Adrenal gland (tissue), 12 donors: ENCODE data around the gene ZC2HC1C. TPM values are rescaled to one million over a fixed set of nuclear protein-coding genes. Genes with fewer than 3 reads are reported as not detected.

Source experiments
- DNase-seq, 7 donors: peaks; one replicate each; pipeline ENCODE4 v3.0.0-alpha.2; 2019 to 2020
- H3K27ac ChIP-seq, 5 donors: fragments of 200-600 bp; sonication (generic) in 4 of 5; 1 replicate in 3 of 5; 2 replicates in 2 of 5; pipeline versions ENCODE4 v1.5.1 to v1.8.0; 2016 to 2020; ENCODE audit warnings: mild to moderate bottlenecking in 1 of 5
- H3K27me3 ChIP-seq: fragments of 200-600 bp; 2 replicates; pipeline ENCODE4 v1.8.0; 2021
- H3K36me3 ChIP-seq, 2 donors: fragments of 200-600 bp; replicated peaks in 1 of 2; 1 replicate in 1 of 2; 2 replicates in 1 of 2; pipeline versions ENCODE4 v1.5.1 to v1.8.0; 2018 to 2022
- H3K4me1 ChIP-seq, 2 donors: fragments of 200-600 bp; replicated peaks in 1 of 2; 1 replicate in 1 of 2; 2 replicates in 1 of 2; pipeline versions ENCODE4 v1.5.1 to v1.8.0; 2018 to 2021
- H3K4me3 ChIP-seq, 4 donors: fragments of 200-600 bp; sonication (generic) in 3 of 4; one replicate each; pipeline ENCODE4 v1.5.1; 2016 to 2018
- H3K9me3 ChIP-seq, 3 donors: fragments of 200-600 bp; sonication (generic) in 1 of 3; replicated peaks in 1 of 3; 1 replicate in 2 of 3; 2 replicates in 1 of 3; pipeline versions ENCODE4 v1.5.1 to v1.8.0; 2016 to 2021
- CTCF ChIP-seq, 6 experiments: fragments of 450-650 bp in 4 of 6; fragments of 200-600 bp in 2 of 6; sonication (generic) in 1 of 6; IDR thresholded peaks; 1 replicate in 5 of 6; 2 replicates in 1 of 6; pipeline versions ENCODE4 v1.5.1 to v1.8.0; 2016 to 2021; ENCODE audit warnings: antibody characterized with exemption in 6 of 6, mild to moderate bottlenecking in 2 of 6, moderate library complexity in 1 of 6
- POLR2A ChIP-seq, 2 donors: fragments of 450-650 bp; IDR thresholded peaks; one replicate each; pipeline ENCODE4 v1.6.1; 2017; ENCODE audit warnings: antibody characterized with exemption in 2 of 2, mild to moderate bottlenecking in 2 of 2, moderate library complexity in 1 of 2
- WGBS, 4 donors: extraction: QIAGEN DNeasy Blood & Tissue Kit in 2 of 4; methylation state at CpG; one replicate each; pipeline versions ENCODE4 v1.1.5 to v1.1.7; 2013 to 2017; 5-methylcytosine and 5-hydroxymethylcytosine counted together
- intact Hi-C, 2 donors: fragments of 100-400 bp; cut with DNase I; formaldehyde crosslinking; loops; one replicate each; pipeline versions ENCODE4 v1.14.1 to v1.15.0; 2022 to 2023
- polyA plus RNA-seq, 3 donors: library from polyadenylated mRNA; stranded (reverse); fragments of 200-250 nt in 2 of 3; fragments of 350-450 nt in 1 of 3; fragmentation: Illumina TruSeq in 1 of 3; extraction: RNeasy Lipid Tissue Mini Kit (QIAGEN cat#74804) in 1 of 3; gene quantifications; one replicate each; pipeline ENCODE4 v1.2.3, GENCODE V29; 2013 to 2014
- total RNA-seq, 9 donors: library from RNA; depleted of rRNA in 4 of 9; stranded (reverse); fragments of >200 nt in 4 of 9; fragments of 120-200 nt in 1 of 9; fragmentation: NEBNext Ultra II Directional in 1 of 9; extraction: Animal tissue kit (Norgen Biotek cat#: 25700) in 1 of 9; gene quantifications; one replicate each; pipeline versions ENCODE4 v1.1.0 to v1.2.4, GENCODE V29; 2013 to 2023
- donor health status: healthy with polysubstance abuse.
- donor health status: Bipolar disorder and iron deficiency.
- donor health status: DM: yes; HTN: yes; CAD: no.
- donor health status: DM: no; HTN: no; CAD: no.
- donor health status: DM: no; HTN: no; CAD: no.
- donor health status: DM: yes; HTN: yes; CAD: no.

Gene ZC2HC1C
- total and polyA plus RNA-seq, 12 donors: 1.9 to 12.1 (median 6.0) TPM

- Histone ChIP-seq H3K27ac (no peak overlapping the region), H3K9me3 (no peaks in the 10 kb centered on the region), H3K4me1 (peaks cover 15 to 38% of the 10 kb centered on the region in 2 donors), H3K27me3 (no peaks in the 10 kb centered on the region), H3K4me3 (no peak overlapping the region), H3K36me3 (peaks cover 0 to 17% of the 10 kb centered on the region in 2 donors)
- DNase-seq: no peak
- intact Hi-C loops: no loop called here
- WGBS, 4 donors: 63 to 79% (median 71%) methylated on average over 1 of the region's 1 CpG
- TF ChIP-seq POLR2A (IDR thresholded peaks at IDR 0.05) (no peak), CTCF (IDR thresholded peaks at IDR 0.05) (no peak)
Measured at GRCh38 chr14:75040507-75040906, 28.9 kb upstream of the ZC2HC1C start.

- Histone ChIP-seq H3K4me3 (no peak overlapping the region), H3K27me3 (no peaks in the 10 kb centered on the region), H3K9me3 (no peaks in the 10 kb centered on the region), H3K4me1 (peaks cover 15 to 40% of the 10 kb centered on the region in 2 donors), H3K27ac (no peak overlapping the region), H3K36me3 (peaks cover 0 to 17% of the 10 kb centered on the region in 2 donors)
- DNase-seq: no peak
- intact Hi-C loops: no loop called here
- TF ChIP-seq POLR2A (IDR thresholded peaks at IDR 0.05): no peak
- no peak for TF ChIP-seq CTCF (IDR thresholded peaks at IDR 0.05)
- WGBS, 4 donors: 92 to 100% (median 99%) methylated on average over 2 of the region's 2 CpGs
Measured at GRCh38 chr14:75040959-75041358, 28.5 kb upstream of the ZC2HC1C start.

- Histone ChIP-seq H3K9me3 (no peaks in the 10 kb centered on the region), H3K4me1 (peaks cover 21 to 46% of the 10 kb centered on the region in 2 donors), H3K27ac (no peak overlapping the region), H3K36me3 (peaks cover 0 to 17% of the 10 kb centered on the region in 2 donors), H3K27me3 (no peaks in the 10 kb centered on the region), H3K4me3 (no peak overlapping the region)
- intact Hi-C loops: no loop called here
- 84 to 90% (median 87%) methylated on average over 4 of the region's 4 CpGs for WGBS, 4 donors
- DNase-seq: no peak
- TF ChIP-seq CTCF (IDR thresholded peaks at IDR 0.05): no peak
- no peak for TF ChIP-seq POLR2A (IDR thresholded peaks at IDR 0.05)
Measured at GRCh38 chr14:75041613-75042012, 27.8 kb upstream of the ZC2HC1C start.

- DNase-seq: no peak
- no peaks in the 10 kb centered on the region for H3K9me3 ChIP-seq
- H3K36me3 ChIP-seq: peaks cover 0 to 17% of the 10 kb centered on the region in 2 donors
- intact Hi-C loops: no loop called here
- peaks cover 22 to 46% of the 10 kb centered on the region in 2 donors for H3K4me1 ChIP-seq
- TF ChIP-seq CTCF (IDR thresholded peaks at IDR 0.05) (no peak), POLR2A (IDR thresholded peaks at IDR 0.05) (no peak)
- H3K27me3 ChIP-seq: no peaks in the 10 kb centered on the region
- no peak overlapping the region for H3K4me3 ChIP-seq
- 42 to 62% (median 59%) methylated on average over 6 of the region's 6 CpGs for WGBS, 4 donors
- H3K27ac ChIP-seq: no peak overlapping the region
Measured at GRCh38 chr14:75042035-75042434, 27.4 kb upstream of the ZC2HC1C start.
